ENCODE measurements around the gene RAB40C.
A peak's percentile ranks its signal among the peaks of the same experiment; 100 is the strongest.

RAB40C gene

DNA sequence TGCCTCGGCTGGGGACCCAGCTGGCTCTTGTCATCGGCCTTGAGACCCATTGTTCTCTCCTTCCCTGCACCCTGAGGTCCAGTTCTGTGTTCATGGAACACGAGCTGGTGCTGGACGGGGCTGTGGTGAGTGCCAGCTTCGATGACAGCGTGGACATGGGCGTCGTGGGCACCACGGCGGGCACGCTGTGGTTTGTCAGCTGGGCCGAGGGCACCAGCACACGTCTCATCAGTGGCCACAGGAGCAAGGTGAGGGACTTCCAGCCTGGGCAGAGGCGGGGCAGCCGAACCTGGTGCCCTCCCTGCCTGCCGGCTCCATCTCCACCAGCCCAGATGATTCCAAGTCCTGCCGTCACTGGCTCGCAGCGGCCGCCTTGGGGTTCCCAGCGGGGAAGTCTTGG, 72.7 kb downstream of the RAB40C start:
- H3K9me3 ChIP-seq (ENCODE audit: insufficient read depth, low read depth, low read length): no peaks in the 10 kb centered on the region
- H3K79me2 ChIP-seq (ENCODE audit: insufficient read depth, low read length): no peaks in the 10 kb centered on the region
- no peak overlapping the region for H2AFZ ChIP-seq (ENCODE audit: low read length)
- H3K4me1 ChIP-seq (ENCODE audit: insufficient read depth, low read length, poor library complexity, severe bottlenecking): peaks cover 4% of the 10 kb centered on the region
- no peaks in the 10 kb centered on the region for H3K27me3 ChIP-seq (ENCODE audit: insufficient read depth, low read length, poor library complexity, severe bottlenecking)
- H3K9ac ChIP-seq (ENCODE audit: low read depth, low read length, poor library complexity, severe bottlenecking): no peak overlapping the region
- H3K4me3 ChIP-seq (ENCODE audit: low read length, poor library complexity, severe bottlenecking): no peak overlapping the region
- no peak overlapping the region for H3K4me2 ChIP-seq (ENCODE audit: low read depth, low read length, poor library complexity, severe bottlenecking)
- H3K9me2 ChIP-seq (replicated peaks; ENCODE audit: low read depth, low read length): no peaks in the 10 kb centered on the region
- no peaks in the 10 kb centered on the region for H4K20me1 ChIP-seq (ENCODE audit: insufficient read depth, low read length, poor library complexity, severe bottlenecking)
- H3F3A ChIP-seq (ENCODE audit: low read depth): no peaks in the 10 kb centered on the region
- H3K36me3 ChIP-seq (ENCODE audit: insufficient read depth, low read length): no peaks in the 10 kb centered on the region
- no peak for TF ChIP-seq EZH2phosphoT487 (IDR thresholded peaks at IDR 0.05; ENCODE audit: borderline replicate concordance)

DNA sequence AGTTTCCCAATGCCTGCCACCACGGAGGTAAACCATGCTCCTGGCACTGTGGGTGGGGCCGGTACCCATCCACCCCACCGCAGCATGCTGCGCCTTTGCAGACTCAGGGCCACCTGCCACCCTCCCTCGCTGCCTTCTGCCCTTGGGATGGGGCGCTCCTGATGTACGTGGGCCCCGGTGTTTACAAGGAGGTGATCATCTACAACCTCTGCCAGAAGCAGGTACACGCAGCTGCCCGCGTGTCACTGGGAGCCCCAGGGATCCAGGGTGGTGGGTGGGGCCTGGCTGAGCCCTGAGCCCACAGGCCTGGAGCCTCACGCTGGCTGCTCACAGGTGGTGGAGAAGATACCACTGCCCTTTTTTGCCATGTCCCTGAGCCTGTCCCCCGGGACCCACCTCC, 76.7 kb downstream of the RAB40C start:
- H2AFZ ChIP-seq (ENCODE audit: low read length): no peak overlapping the region
- no peak overlapping the region for H3K4me2 ChIP-seq (ENCODE audit: low read depth, low read length, poor library complexity, severe bottlenecking)
- no peaks in the 10 kb centered on the region for H3F3A ChIP-seq (ENCODE audit: low read depth)
- peaks cover 17% of the 10 kb centered on the region; the same call in 1 of the 2 replicates for H3K79me2 ChIP-seq (ENCODE audit: insufficient read depth, low read length)
- H3K36me3 ChIP-seq (ENCODE audit: insufficient read depth, low read length): no peaks in the 10 kb centered on the region
- no peaks in the 10 kb centered on the region for H3K9me3 ChIP-seq (ENCODE audit: insufficient read depth, low read depth, low read length)
- no peaks in the 10 kb centered on the region for H4K20me1 ChIP-seq (ENCODE audit: insufficient read depth, low read length, poor library complexity, severe bottlenecking)
- no peaks in the 10 kb centered on the region for H3K9me2 ChIP-seq (replicated peaks; ENCODE audit: low read depth, low read length)
- H3K4me1 ChIP-seq (ENCODE audit: insufficient read depth, low read length, poor library complexity, severe bottlenecking): peaks cover 5% of the 10 kb centered on the region
- no peaks in the 10 kb centered on the region for H3K27me3 ChIP-seq (ENCODE audit: insufficient read depth, low read length, poor library complexity, severe bottlenecking)
- H3K4me3 ChIP-seq (ENCODE audit: low read length, poor library complexity, severe bottlenecking): no peak overlapping the region
- TF ChIP-seq, protein P1, sequence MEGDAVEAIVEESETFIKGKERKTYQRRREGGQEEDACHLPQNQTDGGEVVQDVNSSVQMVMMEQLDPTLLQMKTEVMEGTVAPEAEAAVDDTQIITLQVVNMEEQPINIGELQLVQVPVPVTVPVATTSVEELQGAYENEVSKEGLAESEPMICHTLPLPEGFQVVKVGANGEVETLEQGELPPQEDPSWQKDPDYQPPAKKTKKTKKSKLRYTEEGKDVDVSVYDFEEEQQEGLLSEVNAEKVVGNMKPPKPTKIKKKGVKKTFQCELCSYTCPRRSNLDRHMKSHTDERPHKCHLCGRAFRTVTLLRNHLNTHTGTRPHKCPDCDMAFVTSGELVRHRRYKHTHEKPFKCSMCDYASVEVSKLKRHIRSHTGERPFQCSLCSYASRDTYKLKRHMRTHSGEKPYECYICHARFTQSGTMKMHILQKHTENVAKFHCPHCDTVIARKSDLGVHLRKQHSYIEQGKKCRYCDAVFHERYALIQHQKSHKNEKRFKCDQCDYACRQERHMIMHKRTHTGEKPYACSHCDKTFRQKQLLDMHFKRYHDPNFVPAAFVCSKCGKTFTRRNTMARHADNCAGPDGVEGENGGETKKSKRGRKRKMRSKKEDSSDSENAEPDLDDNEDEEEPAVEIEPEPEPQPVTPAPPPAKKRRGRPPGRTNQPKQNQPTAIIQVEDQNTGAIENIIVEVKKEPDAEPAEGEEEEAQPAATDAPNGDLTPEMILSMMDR (conservative IDR thresholded peaks at IDR 0.05; ENCODE audit: low read length): no peak
- H3K9ac ChIP-seq (ENCODE audit: low read depth, low read length, poor library complexity, severe bottlenecking): no peak overlapping the region

DNA sequence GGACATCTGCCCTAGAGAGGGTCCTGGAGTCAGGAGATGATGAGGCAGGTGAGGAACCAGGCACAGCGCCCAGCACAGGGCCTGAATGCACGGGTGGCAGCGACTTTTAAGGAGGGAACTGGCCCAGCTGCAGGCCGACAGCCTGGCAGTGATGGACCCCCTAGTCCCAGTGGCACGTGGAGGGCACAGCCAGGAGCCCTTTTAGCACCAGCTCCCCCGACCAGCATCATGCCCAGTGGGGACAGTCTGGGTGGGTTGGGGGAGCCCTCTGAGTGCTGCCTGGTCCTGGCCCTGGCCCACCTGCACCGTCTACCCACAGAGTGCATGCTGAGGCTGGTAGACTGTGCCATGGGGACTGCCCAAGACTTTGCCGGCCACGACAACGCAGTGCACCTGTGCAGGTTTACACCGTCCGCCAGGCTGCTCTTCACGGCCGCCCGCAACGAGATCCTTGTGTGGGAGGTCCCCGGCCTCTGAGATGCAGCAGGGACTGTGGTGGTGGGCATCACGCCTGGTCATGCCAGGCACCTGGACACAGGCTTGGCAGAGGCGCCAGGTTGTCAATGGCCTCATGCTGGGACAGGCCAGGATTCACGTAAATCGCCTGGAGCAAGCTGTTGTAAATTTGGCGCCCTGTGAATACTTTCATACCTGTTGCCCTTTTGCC, 77.4 kb downstream of the RAB40C start:
- Histone ChIP-seq H3K4me2 (ENCODE audit: low read depth, low read length, poor library complexity, severe bottlenecking) (peak overlapping the region; percentile 48), H2AFZ (ENCODE audit: low read length) (peak overlapping the region; percentile 72; the same call in 1 of the 2 replicates), H3K4me1 (ENCODE audit: insufficient read depth, low read length, poor library complexity, severe bottlenecking) (peaks cover 5% of the 10 kb centered on the region), H3K4me3 (ENCODE audit: low read length, poor library complexity, severe bottlenecking) (peak overlapping the region; percentile 80), H3K9me3 (ENCODE audit: insufficient read depth, low read depth, low read length) (no peaks in the 10 kb centered on the region), H3K36me3 (ENCODE audit: insufficient read depth, low read length) (no peaks in the 10 kb centered on the region), H3F3A (ENCODE audit: low read depth) (no peaks in the 10 kb centered on the region), H3K79me2 (ENCODE audit: insufficient read depth, low read length) (peaks cover 17% of the 10 kb centered on the region; the same call in 1 of the 2 replicates), H3K9me2 (replicated peaks; ENCODE audit: low read depth, low read length) (no peaks in the 10 kb centered on the region), H4K20me1 (ENCODE audit: insufficient read depth, low read length, poor library complexity, severe bottlenecking) (no peaks in the 10 kb centered on the region), H3K9ac (ENCODE audit: low read depth, low read length, poor library complexity, severe bottlenecking) (peak overlapping the region; percentile 90), H3K27me3 (ENCODE audit: insufficient read depth, low read length, poor library complexity, severe bottlenecking) (no peaks in the 10 kb centered on the region)
- TF ChIP-seq, protein P1 (conservative IDR thresholded peaks at IDR 0.05; ENCODE audit: low read length): no peak
- TF ChIP-seq EZH2phosphoT487 (IDR thresholded peaks at IDR 0.05; ENCODE audit: borderline replicate concordance): no peak

Data from Loucy (cell line).